ENCODE measurements around the gene STRBP.

STRBP gene

DNA sequence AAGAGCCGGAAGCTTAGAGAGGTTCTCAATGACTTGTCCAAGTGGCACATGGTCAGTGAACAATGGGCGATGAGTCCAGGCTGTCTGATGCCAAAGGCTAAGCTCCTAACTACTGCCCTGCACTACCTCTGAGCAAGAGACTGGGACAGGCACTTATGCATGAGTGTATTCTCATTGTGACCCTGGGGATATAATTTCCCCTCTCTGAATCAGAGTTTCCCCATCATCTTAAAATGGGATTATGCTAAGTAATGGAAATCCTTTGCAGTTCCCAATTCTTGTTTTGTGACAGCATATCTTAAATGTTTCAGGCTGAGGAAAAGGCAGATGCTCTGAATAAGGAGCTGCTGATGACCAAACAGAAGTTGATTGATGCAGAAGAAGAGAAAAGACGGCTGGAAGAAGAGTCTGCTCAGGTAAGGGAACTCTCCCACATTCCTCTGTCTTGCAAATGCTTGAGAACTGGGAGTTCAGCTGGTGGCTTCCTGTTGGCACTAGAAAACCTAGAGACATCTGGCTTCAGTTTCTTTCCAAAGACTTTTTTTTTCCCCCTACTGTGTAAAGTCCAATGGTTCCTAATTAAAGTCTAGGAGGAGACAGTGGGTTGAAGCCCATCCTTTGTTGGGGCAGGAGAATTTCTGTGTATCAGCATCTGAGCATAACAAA lies 170.8 kb downstream of the STRBP start:
- no peak overlapping the region for H3K27ac ChIP-seq
- TF ChIP-seq, protein P1, sequence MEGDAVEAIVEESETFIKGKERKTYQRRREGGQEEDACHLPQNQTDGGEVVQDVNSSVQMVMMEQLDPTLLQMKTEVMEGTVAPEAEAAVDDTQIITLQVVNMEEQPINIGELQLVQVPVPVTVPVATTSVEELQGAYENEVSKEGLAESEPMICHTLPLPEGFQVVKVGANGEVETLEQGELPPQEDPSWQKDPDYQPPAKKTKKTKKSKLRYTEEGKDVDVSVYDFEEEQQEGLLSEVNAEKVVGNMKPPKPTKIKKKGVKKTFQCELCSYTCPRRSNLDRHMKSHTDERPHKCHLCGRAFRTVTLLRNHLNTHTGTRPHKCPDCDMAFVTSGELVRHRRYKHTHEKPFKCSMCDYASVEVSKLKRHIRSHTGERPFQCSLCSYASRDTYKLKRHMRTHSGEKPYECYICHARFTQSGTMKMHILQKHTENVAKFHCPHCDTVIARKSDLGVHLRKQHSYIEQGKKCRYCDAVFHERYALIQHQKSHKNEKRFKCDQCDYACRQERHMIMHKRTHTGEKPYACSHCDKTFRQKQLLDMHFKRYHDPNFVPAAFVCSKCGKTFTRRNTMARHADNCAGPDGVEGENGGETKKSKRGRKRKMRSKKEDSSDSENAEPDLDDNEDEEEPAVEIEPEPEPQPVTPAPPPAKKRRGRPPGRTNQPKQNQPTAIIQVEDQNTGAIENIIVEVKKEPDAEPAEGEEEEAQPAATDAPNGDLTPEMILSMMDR (conservative IDR thresholded peaks at IDR 0.05; ENCODE audit: low read depth), result no peak
- DNase-seq (ENCODE audit: low spot score), result no peak
- CTCF ChIA-PET, result interaction anchor here (0.9 to 1.4 kb wide), 2 partner anchors 252 to 253 kb away, joined by 3 to 6 read pairs; no protein-coding TSS in a partner anchor
- POLR2A ChIA-PET (ENCODE audit: low non-redundant PET), result no interaction called here

DNA sequence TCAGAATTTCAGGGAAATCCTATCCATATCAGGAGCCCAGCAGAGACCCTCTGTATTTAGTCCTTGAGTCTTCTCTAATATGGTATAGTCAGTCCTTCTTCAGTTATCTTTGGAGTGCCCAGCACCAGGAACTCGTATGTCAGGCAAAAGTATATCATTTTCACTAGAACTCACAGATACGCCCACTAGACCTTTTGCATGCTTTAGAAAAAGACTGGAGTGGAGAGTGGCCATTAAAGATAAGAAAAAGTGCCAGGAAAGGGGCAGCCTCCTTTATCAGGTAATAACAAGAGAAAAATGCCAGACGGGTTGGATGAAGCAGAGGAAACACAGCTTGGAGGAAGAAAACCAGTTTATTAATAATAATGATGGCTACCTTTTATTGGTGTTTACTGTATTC lies 171.4 kb downstream of the STRBP start:
- POLR2A ChIA-PET (ENCODE audit: low non-redundant PET), result no interaction called here
- no peak for DNase-seq (ENCODE audit: low spot score)
- CTCF ChIA-PET, result interaction anchor here (1.4 kb wide), 1 partner anchor 253 kb away, joined by 3 read pairs; no protein-coding TSS in a partner anchor
- TF ChIP-seq, protein P1 (conservative IDR thresholded peaks at IDR 0.05; ENCODE audit: low read depth), result no peak
- no peak overlapping the region for H3K27ac ChIP-seq

DNA sequence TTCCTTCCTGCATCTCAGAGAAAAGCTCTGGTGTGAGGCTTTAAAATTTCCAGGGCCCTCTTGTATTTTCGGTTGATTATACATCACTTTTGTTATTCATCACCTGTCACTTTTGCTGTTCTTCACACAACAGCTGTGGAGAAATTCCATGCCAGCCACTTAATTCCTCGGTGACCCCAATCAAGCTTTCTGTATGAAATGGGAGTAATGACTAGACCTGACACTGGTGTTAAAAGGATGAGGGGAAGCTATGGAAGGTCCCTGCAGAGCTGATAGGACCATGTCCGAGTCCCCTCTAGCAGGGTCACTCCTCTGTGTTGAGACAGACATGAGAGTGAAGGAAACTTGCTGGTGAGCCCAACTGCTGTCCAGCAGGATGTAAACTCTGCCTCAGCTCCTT lies 175.2 kb downstream of the STRBP start:
- ChIA-PET POLR2A (ENCODE audit: low non-redundant PET) (no interaction called here), CTCF (interaction anchor here (0.6 to 3.1 kb wide), 5 partner anchors 9 to 260 kb away, joined by 3 to 14 read pairs (median 3); no protein-coding TSS in a partner anchor)
- no peak overlapping the region for H3K27ac ChIP-seq
- DNase-seq (ENCODE audit: low spot score), result no peak
- TF ChIP-seq, protein P1 (conservative IDR thresholded peaks at IDR 0.05; ENCODE audit: low read depth), result no peak

DNA sequence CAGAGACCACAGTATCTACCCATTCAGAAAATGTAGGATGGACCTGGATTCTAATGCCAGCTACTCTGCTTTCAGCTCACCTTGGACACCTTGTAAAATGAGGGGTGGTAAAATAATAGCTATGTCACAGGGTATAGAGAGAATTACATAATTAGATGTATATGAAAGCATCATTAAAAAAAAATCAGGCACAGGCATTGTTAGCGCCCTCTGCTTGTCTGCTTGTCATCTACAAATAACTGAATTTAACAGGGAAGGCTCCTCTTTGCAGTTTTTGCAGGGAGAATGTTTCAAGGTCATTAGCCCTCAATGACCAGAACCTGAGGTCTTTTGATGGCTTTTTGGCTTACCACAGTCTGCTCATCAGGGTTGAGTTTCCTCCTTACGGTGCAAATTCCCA lies 176.9 kb downstream of the STRBP start:
- no peak overlapping the region for H3K27ac ChIP-seq
- POLR2A ChIA-PET (ENCODE audit: low non-redundant PET), result no interaction called here
- CTCF ChIA-PET, result interaction anchor here (0.6 to 3.1 kb wide), 4 partner anchors 11 to 258 kb away, joined by 3 to 14 read pairs (median 4); no protein-coding TSS in a partner anchor
- TF ChIP-seq, protein P1 (conservative IDR thresholded peaks at IDR 0.05; ENCODE audit: low read depth), result no peak
- no peak for DNase-seq (ENCODE audit: low spot score)

DNA sequence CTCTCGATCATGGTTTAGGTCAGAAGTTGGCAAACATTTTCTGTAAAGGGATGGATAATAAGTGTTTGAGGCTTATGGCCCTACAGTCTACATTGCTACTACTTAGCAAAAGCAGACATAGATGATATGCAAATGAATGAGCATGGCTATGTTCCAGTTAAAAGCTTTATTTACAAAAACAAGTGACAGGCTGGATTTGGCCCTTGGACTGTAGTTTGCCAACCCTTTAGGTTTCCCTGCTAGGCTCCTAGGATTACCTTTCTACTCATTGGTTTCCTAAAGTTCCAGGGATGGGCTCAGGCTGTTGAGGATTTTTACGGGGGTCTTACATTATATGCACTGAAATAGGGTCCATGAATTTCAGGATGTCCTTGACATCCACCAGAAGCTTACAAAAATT lies 177.4 kb downstream of the STRBP start:
- H3K27ac ChIP-seq, result no peak overlapping the region
- DNase-seq (ENCODE audit: low spot score), result no peak
- TF ChIP-seq, protein P1 (conservative IDR thresholded peaks at IDR 0.05; ENCODE audit: low read depth), result no peak
- CTCF ChIA-PET, result interaction anchor here (0.6 to 3.1 kb wide), 5 partner anchors 9 to 259 kb away, joined by 3 to 14 read pairs (median 5); no protein-coding TSS in a partner anchor
- POLR2A ChIA-PET (ENCODE audit: low non-redundant PET), result no interaction called here

DNA sequence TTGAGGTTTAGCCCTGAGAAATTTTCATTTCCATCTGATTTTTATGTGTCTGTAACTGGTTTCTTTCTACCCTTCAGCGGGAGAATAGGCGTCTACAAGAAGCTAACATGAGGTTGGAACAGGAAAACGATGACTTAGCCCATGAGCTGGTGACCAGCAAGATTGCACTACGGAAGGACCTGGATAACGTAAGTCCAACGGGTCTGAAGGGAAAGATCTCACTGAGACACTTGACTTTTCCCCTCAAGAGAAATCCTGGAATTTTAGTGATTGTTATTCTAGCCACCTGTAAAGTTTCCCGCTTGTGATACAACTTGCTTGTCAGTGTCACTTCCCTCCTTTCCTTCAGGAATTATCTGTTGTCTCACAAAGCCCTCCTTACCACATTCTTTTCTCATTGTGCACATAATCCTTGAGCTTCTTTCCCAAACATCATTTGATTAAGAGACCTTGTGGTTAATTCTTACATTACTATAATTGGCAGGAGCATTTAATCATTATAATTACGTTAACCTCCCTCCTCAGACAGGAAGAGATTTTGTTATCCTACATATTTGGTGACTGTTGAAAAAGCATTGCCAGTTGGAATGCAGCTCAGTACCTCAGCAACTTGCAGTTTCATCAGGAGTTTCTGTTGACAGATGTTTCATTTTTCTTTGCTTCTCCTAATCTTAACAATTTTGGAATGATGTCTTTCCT lies 178.0 kb downstream of the STRBP start:
- H3K27ac ChIP-seq, result no peak overlapping the region
- ChIA-PET POLR2A (ENCODE audit: low non-redundant PET) (no interaction called here), CTCF (interaction anchor here (0.6 to 1.5 kb wide), 5 partner anchors 9 to 243 kb away, joined by 3 to 7 read pairs (median 5); no protein-coding TSS in a partner anchor)
- DNase-seq (ENCODE audit: low spot score), result no peak
- TF ChIP-seq, protein P1 (conservative IDR thresholded peaks at IDR 0.05; ENCODE audit: low read depth), result no peak

All from RWPE1 (cell line).